HK-2 (cell line): ENCODE results near the gene SORCS2.

Experiments used
- DNase-seq: peaks from one replicate; pipeline ENCODE4 v3.0.0-alpha.2; 2018; ENCODE audit not compliant: unreplicated experiment

Gene SORCS2

DNA sequence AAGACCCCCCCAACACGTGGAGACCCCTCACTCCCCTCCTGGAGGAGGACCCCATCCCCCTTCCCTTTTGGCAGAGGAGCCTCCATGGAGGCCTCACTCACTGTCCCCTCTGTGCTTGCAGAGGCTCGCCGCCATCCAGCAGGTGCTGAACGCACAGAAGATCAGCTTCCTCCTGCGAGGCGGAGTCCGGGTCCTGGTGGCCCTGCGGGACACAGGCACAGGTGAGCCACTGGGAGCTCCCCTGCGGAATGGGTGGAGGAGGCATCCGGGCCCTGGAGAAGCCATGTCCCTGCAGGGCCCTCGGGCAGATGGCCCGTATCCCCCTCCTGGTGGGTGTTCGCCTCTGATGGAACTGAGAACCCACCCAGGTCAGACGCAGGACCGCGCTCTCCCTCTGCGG, 540.9 kb downstream of the SORCS2 start:
- DNase-seq = no peak

DNA sequence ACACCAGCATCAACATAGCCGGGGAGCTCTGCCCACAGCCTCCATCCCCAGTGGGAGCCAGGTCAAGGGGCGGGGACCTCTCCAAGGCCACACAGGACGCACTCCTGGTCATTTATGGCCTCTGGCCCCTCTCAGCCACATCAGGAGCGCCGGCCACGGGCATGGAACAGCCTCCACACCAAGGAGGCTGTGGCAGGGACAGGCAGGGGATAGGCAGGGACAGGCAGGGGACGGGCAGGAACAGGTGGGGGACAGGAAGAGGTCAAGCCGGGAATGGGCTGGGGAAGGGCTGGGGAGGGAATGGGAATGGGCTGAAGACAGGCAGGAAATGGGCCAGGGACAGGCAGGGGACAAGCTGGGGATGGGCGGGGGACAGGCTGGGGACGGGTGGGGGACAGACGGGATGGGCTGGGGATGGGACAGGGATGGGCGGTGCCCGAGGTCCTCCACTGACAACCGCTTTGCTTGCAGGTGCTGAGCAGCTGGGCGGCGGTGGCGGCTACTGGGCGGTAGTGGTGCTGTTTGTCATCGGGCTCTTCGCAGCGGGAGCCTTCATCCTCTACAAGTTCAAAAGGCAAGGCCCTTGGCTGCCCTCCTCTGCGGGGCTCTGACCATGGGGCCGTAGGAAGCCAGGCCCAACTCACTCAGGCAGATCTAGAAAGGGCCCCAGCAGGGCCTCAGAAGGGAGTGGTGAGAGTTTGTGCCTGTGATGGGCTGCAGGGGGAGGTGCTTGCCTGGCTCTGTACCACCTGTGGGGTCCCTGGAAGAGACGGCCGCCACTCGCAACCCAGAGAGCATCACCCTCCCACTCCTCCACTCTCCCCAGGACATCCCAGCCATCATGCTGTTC, 541.7 kb downstream of the SORCS2 start:
- no peak for DNase-seq

DNA sequence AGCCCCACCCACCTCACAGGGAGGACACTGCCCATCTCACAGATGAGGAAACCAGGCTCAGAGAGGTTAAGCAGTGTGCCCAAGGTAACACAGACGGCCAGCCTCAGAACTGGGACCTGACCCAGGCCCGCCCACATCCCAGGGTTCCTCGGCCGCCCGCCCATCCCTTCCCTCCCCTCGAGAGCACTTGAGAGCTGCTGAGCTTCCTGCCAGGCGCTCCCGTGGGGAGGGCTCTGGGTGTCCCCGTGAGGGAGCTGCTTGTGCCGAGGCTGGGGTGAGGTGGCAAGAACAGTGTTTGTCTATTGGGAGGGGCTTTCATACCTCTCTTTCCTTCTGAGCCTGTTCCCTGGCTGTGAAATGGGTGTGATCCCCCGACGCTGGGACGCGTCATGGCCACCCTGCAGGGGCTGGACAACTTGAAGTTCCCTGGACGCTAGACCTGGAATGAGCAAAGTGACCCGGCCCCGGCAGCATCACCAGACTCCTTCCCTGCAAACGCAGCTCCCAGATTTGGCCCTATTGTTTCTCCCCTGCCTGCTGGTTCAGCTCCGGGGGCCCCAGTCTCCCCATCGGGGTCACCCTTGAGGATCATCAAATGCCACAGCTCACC, 542.4 kb downstream of the SORCS2 start:
- no peak for DNase-seq

- DNase-seq = no peak
These were observed 543.1 kb downstream of the SORCS2 start for GRCh38 chr4:7735395-7735794.

GRCh38 chr4:7735961-7736360, 543.6 kb downstream of the SORCS2 start:
- no peak for DNase-seq

GRCh38 chr4:7736436-7737267, 544.3 kb downstream of the SORCS2 start:
- DNase-seq = peak; percentile 48

GRCh38 chr4:7737268-7737645, 544.9 kb downstream of the SORCS2 start:
- DNase-seq = no peak

DNA sequence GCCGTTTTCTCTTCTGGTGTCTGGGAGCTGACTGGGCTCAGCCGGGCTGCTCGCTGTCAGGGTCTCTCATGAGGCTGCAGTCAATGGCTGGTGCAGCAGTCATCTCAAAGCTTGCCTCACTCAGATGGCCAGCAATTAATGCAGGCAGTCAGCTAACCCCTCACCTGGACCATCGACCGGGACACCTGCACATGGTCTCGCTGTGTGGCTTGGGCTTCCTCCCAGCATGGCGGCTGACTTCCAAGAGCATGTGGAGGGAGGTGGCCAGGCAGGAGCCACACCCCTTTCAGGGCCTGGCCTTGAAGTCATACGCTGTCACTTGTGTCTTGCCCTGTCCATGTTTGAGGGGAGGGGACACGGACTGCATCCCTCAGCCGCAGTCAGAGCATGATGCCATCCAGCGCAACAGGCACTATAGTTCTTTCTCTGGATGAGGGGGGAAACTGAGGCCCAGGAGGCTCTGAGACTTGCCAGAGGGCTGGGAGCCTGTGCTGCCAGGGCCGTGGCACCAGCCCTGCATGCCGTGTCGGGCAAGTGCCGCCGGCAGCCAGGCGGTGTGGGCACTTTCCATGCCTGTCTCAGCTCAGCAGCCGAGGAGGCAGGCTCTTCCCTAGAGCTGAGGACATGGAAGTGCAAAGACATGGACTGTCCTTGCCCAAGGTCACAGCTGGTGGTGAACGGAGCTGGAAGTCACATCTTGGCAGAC, 545.6 kb downstream of the SORCS2 start:
- no peak for DNase-seq

DNA sequence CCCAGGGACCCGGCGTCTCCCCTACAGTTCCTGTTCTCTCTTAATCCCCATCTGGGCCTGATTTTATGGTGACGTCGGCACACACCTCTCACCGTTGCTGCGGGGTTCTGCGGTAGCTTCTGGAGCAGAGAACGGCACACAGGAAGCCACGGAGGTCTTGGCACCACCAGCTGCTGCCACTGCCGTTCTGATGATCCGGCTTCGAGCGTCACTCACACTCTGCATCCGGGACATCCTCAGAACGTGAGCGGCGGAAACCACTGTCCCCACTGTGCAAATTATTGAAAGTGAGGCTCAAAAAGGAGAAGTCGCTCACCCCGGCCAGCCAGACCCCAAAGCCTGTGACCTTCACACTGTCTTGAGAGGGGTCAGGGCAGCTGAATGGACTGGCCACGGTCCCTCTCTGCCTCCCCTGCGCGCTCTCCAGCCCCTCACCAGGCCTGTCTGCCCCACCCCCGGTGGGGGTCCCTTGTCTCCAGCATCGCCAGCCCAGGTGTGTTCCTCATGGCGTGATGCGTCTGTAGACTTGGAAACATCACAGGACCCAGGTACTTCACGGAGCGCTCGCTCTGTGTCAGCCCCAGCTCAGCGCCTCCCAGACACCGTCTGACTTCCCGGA, 546.2 kb downstream of the SORCS2 start:
- no peak for DNase-seq

GRCh38 chr4:7739077-7739917, 547.0 kb downstream of the SORCS2 start:
- DNase-seq = no peak

- DNase-seq = no peak
These were observed 547.9 kb downstream of the SORCS2 start for GRCh38 chr4:7739918-7740865.

GRCh38 chr4:7740866-7741525, 548.7 kb downstream of the SORCS2 start:
- DNase-seq = no peak

GRCh38 chr4:7741946-7742806, 549.8 kb downstream of the SORCS2 start:
- DNase-seq = no peak

DNA sequence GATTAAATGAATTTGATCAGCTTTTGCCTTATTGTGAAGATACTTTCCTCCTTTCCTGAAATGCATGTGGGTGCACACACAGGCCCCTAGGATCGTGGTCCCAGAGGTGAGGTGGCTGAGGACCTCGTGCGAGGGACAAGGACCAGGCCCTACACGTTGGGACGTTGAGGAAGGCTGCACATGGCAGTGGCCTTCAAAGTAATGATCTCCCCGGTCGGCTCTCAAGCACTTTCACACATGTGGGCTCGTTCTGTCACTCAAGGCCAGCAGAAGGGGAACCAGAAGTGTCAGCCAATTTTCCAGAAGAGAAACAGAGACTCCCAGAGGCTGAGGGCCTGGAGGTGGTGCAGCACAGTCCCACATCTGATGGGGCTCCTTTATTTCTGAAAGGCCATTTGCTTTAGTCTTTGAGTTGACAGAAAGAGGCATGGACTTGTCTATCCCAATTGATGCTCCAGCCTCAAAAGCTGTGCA, 550.5 kb downstream of the SORCS2 start:
- DNase-seq = no peak

DNA sequence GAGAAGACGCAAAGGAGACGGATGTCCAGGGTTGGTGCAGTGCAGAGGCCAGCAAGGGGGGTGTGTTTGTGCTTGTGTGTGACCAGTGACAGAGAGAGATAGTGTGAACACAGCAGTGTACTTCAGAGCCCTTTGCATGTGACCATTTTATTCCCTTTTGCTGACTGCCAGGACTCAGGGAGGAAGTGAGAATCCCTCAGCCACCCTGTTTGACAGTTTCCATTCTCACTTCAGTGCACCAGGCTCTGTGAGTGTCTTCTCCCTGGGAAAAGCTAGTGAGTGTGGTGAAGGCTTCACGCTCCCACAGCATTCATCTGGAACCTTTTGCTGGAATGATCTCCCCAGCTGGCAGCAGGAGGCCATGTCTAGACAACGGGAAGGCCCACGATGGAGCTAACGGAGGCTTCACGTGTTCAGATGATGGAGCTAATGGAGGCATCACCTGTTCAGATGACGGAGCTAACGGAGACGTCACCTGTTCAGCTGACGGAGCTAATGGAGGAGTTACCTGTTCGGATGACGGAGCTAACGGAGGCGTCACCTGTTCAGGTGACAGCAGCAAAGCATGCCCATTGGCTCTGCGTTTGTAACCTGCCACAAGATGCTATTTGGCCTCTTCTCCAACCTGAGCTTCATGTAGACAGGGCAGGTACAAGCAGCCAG, 551.9 kb downstream of the SORCS2 start:
- DNase-seq = no peak

DNA sequence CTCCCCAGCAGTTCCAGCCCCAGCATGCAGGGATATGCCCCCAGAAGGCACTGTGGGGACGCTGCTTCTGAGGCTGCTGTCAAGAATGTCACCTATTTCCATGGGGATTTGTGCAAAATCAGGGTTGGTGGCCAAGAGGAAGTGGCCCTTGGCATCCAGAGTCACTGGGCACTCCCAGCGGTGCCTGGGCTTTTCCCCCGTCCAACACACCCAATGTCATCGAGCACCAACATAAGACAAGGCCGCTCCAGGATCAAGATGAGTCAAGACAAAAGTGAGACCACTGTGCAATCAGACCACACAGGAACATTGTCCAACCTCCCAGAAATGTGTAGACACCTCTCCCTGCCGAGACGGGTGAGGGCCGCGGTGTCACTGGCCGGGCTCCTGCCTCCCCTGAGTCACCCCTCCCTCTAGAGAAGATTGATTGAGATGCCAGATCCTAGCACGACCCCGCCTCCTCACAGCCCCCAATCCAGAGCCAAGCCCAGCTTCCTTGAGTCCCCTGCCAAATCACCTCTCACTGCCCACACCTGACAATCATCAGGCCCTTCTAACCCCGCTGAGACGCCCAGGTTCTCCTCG, 553.1 kb downstream of the SORCS2 start:
- no peak for DNase-seq
